ENCODE measurements around the gene ZNF473. TPM values are rescaled to one million over a fixed set of nuclear protein-coding genes. Genes with fewer than 3 reads are reported as not detected.

ZNF473 gene
- total RNA-seq, 1 donor from 2014 or later: 11.2 TPM

DNA sequence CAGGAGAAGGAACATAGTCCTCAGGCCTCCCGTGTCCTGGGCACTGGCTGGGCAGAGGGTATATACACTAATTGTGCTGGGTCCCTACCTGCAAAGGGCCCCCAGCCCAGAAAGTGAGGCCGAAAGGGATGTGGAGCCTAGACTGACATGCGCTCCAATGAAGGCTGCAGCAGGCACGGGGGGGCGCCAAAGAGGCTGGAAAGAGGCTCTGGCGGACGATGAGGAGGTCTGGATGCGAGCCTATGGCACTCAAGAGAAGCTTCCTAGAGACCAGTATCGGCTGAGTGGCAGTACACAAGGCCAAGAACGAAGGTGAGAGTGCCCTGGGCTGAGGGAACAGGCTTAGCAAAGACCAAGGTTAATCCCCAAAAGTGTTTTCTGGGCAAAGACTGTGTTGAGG lies 17.3 kb upstream of the ZNF473 start:
- Mint-ChIP-seq H3K4me1 (ENCODE audit: low read depth) (peaks cover 19% of the 10 kb centered on the region), H3K36me3 (ENCODE audit: low read depth) (peaks cover 68% of the 10 kb centered on the region), H3K27me3 (ENCODE audit: low read depth) (no peaks in the 10 kb centered on the region), H3K9me3 (no peaks in the 10 kb centered on the region), H3K27ac (no peak overlapping the region), H3K4me3 (ENCODE audit: low read depth) (no peak overlapping the region)
- no peak for DNase-seq (ENCODE audit: low spot score)
- intact Hi-C loops (cut with micrococcal nuclease): no loop called here

DNA sequence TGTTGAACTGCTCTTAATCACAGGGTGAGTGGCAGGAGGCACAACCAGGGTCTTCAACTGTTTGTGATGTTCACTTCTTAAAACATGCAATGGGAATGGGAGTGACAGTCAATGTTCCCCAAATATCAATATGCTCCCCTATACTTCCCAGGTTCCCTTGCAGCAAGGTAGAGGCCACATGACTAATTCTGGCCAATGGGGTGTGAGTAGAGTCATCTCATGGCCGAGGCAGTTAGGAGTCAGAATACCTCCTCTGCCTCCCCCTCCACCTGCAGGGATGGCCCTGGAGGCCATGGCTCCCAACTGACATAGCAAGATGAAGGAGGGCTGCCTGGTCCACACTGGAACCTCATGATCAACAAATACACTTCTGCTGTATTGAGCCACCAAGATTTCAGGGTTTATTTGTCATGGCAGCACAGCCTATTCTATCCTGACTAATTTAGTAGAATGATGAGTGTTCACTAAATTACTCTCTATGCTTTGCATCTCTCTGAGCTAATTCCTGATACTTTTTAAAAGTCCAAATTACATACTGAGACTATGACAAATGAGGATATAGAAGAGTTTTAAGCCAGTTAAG lies 9.5 kb upstream of the ZNF473 start:
- DNase-seq (ENCODE audit: low spot score): no peak
- H3K4me1 Mint-ChIP-seq (ENCODE audit: low read depth): peaks cover 7% of the 10 kb centered on the region
- no peaks in the 10 kb centered on the region for H3K27me3 Mint-ChIP-seq (ENCODE audit: low read depth)
- H3K27ac Mint-ChIP-seq: no peak overlapping the region
- no peak overlapping the region for H3K4me3 Mint-ChIP-seq (ENCODE audit: low read depth)
- H3K36me3 Mint-ChIP-seq (ENCODE audit: low read depth): peaks cover 65% of the 10 kb centered on the region
- intact Hi-C loops (cut with micrococcal nuclease): no loop called here
- H3K9me3 Mint-ChIP-seq: no peaks in the 10 kb centered on the region

GRCh38 chr19:50020481-50020880 lies 5.3 kb upstream of the ZNF473 start:
- no peaks in the 10 kb centered on the region for H3K27me3 Mint-ChIP-seq (ENCODE audit: low read depth)
- intact Hi-C loops (cut with micrococcal nuclease): no loop called here
- no peak overlapping the region for H3K4me3 Mint-ChIP-seq (ENCODE audit: low read depth)
- no peaks in the 10 kb centered on the region for H3K9me3 Mint-ChIP-seq
- DNase-seq (ENCODE audit: low spot score): no peak
- peaks cover 38% of the 10 kb centered on the region for H3K36me3 Mint-ChIP-seq (ENCODE audit: low read depth)
- peaks cover 20% of the 10 kb centered on the region for H3K4me1 Mint-ChIP-seq (ENCODE audit: low read depth)
- peak overlapping the region; percentile 5 for H3K27ac Mint-ChIP-seq

DNA sequence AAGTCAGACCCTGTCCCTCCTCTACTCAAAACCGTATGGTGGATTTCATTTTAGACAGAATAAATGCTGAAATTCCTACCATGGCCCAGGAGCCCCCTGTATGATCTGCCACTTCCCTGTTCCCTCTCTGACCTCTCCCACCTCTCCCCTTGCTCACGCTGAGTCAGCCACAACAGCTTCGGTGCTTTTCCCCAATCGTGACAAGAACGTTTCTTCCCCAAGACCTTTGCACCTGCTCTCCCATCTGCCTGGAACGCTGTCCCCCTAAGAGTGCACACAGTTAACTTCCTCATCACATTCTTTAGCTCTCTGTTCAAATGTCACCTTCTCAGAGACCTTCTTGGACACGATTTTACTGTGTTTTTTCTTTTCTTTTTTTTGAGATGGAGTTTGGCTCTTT lies 3.0 kb upstream of the ZNF473 start:
- H3K27me3 Mint-ChIP-seq (ENCODE audit: low read depth): no peaks in the 10 kb centered on the region
- peaks cover 30% of the 10 kb centered on the region for H3K4me1 Mint-ChIP-seq (ENCODE audit: low read depth)
- no peak for DNase-seq (ENCODE audit: low spot score)
- intact Hi-C loops (cut with micrococcal nuclease): no loop called here
- H3K9me3 Mint-ChIP-seq: peaks cover 9% of the 10 kb centered on the region
- no peak overlapping the region for H3K27ac Mint-ChIP-seq
- peaks cover 33% of the 10 kb centered on the region for H3K36me3 Mint-ChIP-seq (ENCODE audit: low read depth)
- H3K4me3 Mint-ChIP-seq (ENCODE audit: low read depth): no peak overlapping the region

DNA sequence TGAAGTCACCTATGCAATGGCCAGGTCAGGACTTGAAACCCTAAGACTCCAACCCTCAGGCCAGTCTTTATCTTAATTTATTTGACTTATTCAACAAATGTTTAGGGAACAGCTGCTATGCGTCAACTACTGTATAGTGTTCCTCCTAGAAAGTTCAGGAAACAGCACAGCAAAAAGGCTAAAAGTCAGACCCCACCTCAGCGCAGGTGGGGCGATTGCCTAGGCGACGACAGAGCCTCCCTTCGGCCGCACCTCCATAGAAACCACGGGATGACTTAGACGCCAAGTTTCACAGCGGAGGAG lies 1.1 kb upstream of the ZNF473 start:
- peaks cover 9% of the 10 kb centered on the region for H3K9me3 Mint-ChIP-seq

GRCh38 chr19:50025022-50025793 lies 597 bp upstream of the ZNF473 start, which contains the start of gene VRK3:
TSS of gene VRK3 (minus strand) at chr19:50025372. CDS start at chr19:50016162, 9,210 bp downstream.
- H3K9me3 Mint-ChIP-seq: peaks cover 9% of the 10 kb centered on the region
- peak; percentile 98 for DNase-seq (ENCODE audit: low spot score)
- peaks cover 25% of the 10 kb centered on the region for H3K36me3 Mint-ChIP-seq (ENCODE audit: low read depth)
- H3K27ac Mint-ChIP-seq: peak within 1 kb of the TSS; percentile 96
- H3K4me3 Mint-ChIP-seq (ENCODE audit: low read depth): peak within 1 kb of the TSS; percentile 91
- intact Hi-C loops (cut with micrococcal nuclease): loop anchor here (1.0 to 2.0 kb wide), 4 partner anchors 20 to 384 kb away; partner anchors contain the start of genes AKT1S1 and TBC1D17
- H3K27me3 Mint-ChIP-seq (ENCODE audit: low read depth): no peaks in the 10 kb centered on the region
- H3K4me1 Mint-ChIP-seq (ENCODE audit: low read depth): peaks cover 32% of the 10 kb centered on the region

More for the DNA sequence above, 1.1 kb upstream of the ZNF473 start:
- intact Hi-C loops (cut with micrococcal nuclease): loop anchor here (1.0 to 2.0 kb wide), 4 partner anchors 20 to 383 kb away; partner anchors contain the start of genes AKT1S1 and TBC1D17
- Mint-ChIP-seq H3K4me3 (ENCODE audit: low read depth) (peak overlapping the region; percentile 91), H3K36me3 (ENCODE audit: low read depth) (peaks cover 28% of the 10 kb centered on the region), H3K27me3 (ENCODE audit: low read depth) (no peaks in the 10 kb centered on the region), H3K27ac (peak overlapping the region; percentile 96), H3K4me1 (ENCODE audit: low read depth) (peaks cover 32% of the 10 kb centered on the region)
- DNase-seq (ENCODE audit: low spot score): no peak

- Mint-ChIP-seq H3K4me3 (ENCODE audit: low read depth) (peak overlapping the region; percentile 91), H3K27ac (peak overlapping the region; percentile 68), H3K36me3 (ENCODE audit: low read depth) (peaks cover 23% of the 10 kb centered on the region), H3K4me1 (ENCODE audit: low read depth) (peaks cover 25% of the 10 kb centered on the region), H3K9me3 (peaks cover 9% of the 10 kb centered on the region), H3K27me3 (ENCODE audit: low read depth) (no peaks in the 10 kb centered on the region)
- intact Hi-C loops (cut with micrococcal nuclease): no loop called here
- DNase-seq (ENCODE audit: low spot score): no peak
These were observed 723 bp downstream of the ZNF473 start for GRCh38 chr19:50026550-50026906.

DNA sequence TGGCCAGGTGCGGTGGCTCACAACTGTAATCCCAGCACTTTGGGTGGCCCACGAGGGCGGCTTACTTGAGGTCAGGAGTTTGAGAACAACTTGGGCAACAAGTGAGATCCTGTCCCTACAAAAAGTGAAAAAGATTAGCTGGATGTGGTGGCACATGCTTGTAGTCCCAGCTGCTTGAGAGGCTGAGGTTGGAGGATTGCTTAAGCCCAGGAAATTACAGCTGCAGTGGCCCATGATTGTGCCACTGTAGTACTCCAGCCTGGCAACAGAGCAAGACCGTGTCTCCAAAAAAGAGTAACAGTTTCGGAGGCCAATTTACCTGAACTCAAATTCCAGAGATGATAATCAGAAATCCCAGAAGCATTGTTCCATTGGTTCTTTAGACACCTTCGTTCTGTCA lies 4.4 kb downstream of the ZNF473 start:
- Mint-ChIP-seq H3K4me3 (ENCODE audit: low read depth) (no peak overlapping the region), H3K4me1 (ENCODE audit: low read depth) (peaks cover 12% of the 10 kb centered on the region), H3K9me3 (peaks cover 9% of the 10 kb centered on the region), H3K27me3 (ENCODE audit: low read depth) (no peaks in the 10 kb centered on the region), H3K36me3 (ENCODE audit: low read depth) (peaks cover 60% of the 10 kb centered on the region), H3K27ac (no peak overlapping the region)
- no peak for DNase-seq (ENCODE audit: low spot score)
- intact Hi-C loops (cut with micrococcal nuclease): no loop called here

DNA sequence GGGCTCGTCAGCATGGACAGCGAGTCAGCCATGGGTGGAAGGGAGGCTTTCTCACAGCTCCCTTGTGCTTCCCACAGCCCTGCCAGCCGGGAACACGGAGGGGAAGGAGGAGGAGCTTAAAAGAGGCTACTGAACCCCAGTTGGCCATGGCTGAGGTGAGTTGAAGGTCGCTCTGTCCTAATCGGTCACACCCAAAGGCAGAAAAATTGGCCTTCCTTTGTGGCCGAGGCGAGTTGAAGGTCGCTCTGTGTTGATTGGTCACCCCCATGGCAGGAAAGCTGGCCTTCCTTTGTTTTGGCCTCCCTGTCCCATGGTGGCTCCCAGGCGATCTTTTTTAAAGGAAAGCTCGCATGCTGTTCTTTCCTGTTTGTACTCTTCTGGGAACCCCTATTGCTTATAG lies 5.1 kb downstream of the ZNF473 start:
- Mint-ChIP-seq H3K4me3 (ENCODE audit: low read depth) (no peak overlapping the region), H3K27me3 (ENCODE audit: low read depth) (no peaks in the 10 kb centered on the region), H3K27ac (no peak overlapping the region), H3K4me1 (ENCODE audit: low read depth) (peaks cover 10% of the 10 kb centered on the region), H3K9me3 (peaks cover 7% of the 10 kb centered on the region), H3K36me3 (ENCODE audit: low read depth) (peaks cover 65% of the 10 kb centered on the region)
- intact Hi-C loops (cut with micrococcal nuclease): no loop called here
- no peak for DNase-seq (ENCODE audit: low spot score)

- Mint-ChIP-seq H3K27ac (no peak overlapping the region), H3K9me3 (peaks cover 7% of the 10 kb centered on the region), H3K36me3 (ENCODE audit: low read depth) (peaks cover 89% of the 10 kb centered on the region), H3K4me1 (ENCODE audit: low read depth) (no peaks in the 10 kb centered on the region), H3K4me3 (ENCODE audit: low read depth) (no peak overlapping the region), H3K27me3 (ENCODE audit: low read depth) (no peaks in the 10 kb centered on the region)
- intact Hi-C loops (cut with micrococcal nuclease): no loop called here
- DNase-seq (ENCODE audit: low spot score): no peak
These were observed 11.1 kb downstream of the ZNF473 start for GRCh38 chr19:50036908-50037307.

GRCh38 chr19:50039968-50040367 lies 14.2 kb downstream of the ZNF473 start:
- DNase-seq (ENCODE audit: low spot score): no peak
- H3K36me3 Mint-ChIP-seq (ENCODE audit: low read depth): peaks cover 88% of the 10 kb centered on the region
- no peak overlapping the region for H3K27ac Mint-ChIP-seq
- H3K9me3 Mint-ChIP-seq: peaks cover 34% of the 10 kb centered on the region
- H3K4me3 Mint-ChIP-seq (ENCODE audit: low read depth): no peak overlapping the region
- intact Hi-C loops (cut with micrococcal nuclease): no loop called here
- H3K27me3 Mint-ChIP-seq (ENCODE audit: low read depth): no peaks in the 10 kb centered on the region
- no peaks in the 10 kb centered on the region for H3K4me1 Mint-ChIP-seq (ENCODE audit: low read depth)

GRCh38 chr19:50040967-50041366 lies 15.2 kb downstream of the ZNF473 start:
- peaks cover 88% of the 10 kb centered on the region for H3K36me3 Mint-ChIP-seq (ENCODE audit: low read depth)

GRCh38 chr19:50042363-50043024 lies 16.7 kb downstream of the ZNF473 start:
- H3K36me3 Mint-ChIP-seq (ENCODE audit: low read depth): peaks cover 92% of the 10 kb centered on the region
- H3K9me3 Mint-ChIP-seq: peaks cover 56% of the 10 kb centered on the region

More at GRCh38 chr19:50040967-50041366, 15.2 kb downstream of the ZNF473 start:
- Mint-ChIP-seq H3K4me1 (ENCODE audit: low read depth) (no peaks in the 10 kb centered on the region), H3K9me3 (peaks cover 44% of the 10 kb centered on the region), H3K4me3 (ENCODE audit: low read depth) (no peak overlapping the region), H3K27ac (no peak overlapping the region), H3K27me3 (ENCODE audit: low read depth) (no peaks in the 10 kb centered on the region)
- no peak for DNase-seq (ENCODE audit: low spot score)
- intact Hi-C loops (cut with micrococcal nuclease): no loop called here

More at GRCh38 chr19:50042363-50043024, 16.7 kb downstream of the ZNF473 start:
- Mint-ChIP-seq H3K4me3 (ENCODE audit: low read depth) (no peak overlapping the region), H3K4me1 (ENCODE audit: low read depth) (no peaks in the 10 kb centered on the region), H3K27ac (no peak overlapping the region), H3K27me3 (ENCODE audit: low read depth) (no peaks in the 10 kb centered on the region)
- DNase-seq (ENCODE audit: low spot score): no peak
- intact Hi-C loops (cut with micrococcal nuclease): no loop called here

All from activated T-helper 2 cell treated with anti-CD3 and anti-CD28 coated beads, Interferon-gamma antibody, Interleukin-2, Interleukin-4, amounts not matched to agents 10 μg/mL and 5 μg/mL and 100 μg/mL, durations not matched to agents 14 hours and 24 hours and 36 hours (primary cell).